ENCODE measurements around the gene RAB1B.
A peak's percentile ranks its signal among the peaks of the same experiment; 100 is the strongest.
"Not testable (repeated sequence)": the region's sequence is repeated elsewhere in the genome, so short reads cannot be mapped to it uniquely, and the experiment has no call there.

RAB1B gene

DNA sequence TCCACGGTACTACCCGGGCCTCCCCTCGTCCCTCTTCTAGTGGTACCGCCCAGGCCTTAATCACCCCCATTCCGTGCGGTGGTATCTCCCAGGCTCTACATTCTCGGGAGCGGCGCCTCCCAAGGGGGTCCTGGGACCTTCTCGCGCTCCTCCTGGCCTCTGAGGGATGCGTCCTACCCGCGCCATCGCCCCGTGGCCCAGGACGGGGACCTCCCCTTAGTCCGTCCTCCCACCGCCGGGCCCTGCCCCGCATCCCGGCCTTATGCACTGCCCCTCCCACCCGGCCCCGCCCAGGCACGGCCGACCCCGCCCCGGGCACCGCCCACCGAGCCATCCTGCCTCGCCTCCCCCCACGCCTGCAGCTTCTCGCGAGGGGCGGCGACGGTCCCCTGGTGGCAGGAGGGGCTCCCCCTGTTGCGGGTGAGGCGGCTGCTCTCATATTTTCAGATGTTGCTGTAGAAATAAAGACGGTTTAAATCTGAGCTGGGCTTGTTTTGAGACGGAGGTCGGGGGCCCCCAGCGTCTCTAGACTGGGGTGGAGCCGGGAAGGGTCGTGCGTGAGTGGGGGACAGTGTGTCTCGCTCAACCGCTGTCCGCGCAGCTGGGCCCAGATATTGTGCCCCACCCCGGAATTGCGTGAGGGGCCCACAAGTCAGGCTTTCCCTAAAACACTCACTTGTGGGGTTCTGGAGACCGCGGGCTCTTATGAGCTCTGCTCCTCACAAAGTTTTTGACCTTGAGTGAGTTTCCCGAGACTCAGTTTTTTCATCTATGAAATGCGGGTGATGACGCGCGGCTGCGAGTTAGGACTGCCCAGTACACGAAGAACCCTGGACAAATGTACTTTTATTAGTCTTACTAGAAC lies 828 bp upstream of the RAB1B start:
- DNase-seq (ENCODE audit: low spot score) = peak; percentile 96

DNA sequence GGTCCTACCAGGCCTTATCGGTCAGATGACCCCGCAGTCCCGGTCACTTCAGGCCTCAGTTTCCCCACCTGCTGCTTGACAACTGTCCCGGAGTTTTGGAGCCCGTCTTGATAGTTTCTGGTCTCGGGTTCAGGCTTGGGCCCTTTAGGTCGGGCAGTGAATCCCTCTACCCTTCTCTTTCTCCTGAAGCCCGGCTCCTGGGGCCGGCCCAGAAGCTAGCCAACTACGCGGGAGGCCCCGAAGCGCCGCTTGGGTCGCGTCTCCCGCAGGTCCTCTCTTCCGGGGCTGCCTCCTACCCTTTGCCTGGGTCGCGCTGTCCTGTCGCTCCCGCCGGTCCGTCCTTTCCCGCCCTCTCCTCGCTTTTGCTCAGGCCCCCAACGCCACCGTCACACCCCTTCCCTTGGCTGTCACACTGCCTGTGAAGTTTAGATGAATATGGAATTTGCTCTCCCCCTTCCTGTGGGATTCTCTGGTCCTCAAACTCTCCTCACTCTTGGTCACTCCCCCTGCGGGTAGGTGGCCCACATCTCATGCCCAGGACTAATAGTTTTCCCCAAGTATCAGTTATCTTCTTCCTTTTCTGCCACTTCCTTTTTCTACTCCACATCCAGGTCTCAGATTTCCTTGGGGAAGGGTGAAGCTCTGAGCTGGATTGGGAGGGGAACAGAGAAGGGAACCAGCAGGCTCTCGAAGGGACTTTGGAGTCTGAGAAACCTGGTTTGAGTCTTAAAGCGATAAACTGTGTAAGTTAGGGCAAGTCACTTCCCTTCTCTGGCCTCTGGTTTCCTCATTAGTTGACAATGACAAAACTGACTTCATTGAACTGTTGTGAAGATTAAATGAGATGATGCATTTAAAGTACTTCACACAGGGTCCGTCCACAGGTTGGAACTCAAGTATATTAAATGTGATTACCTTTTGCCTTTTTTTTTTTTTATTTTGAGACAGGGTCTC lies 790 bp downstream of the RAB1B start:
- no peak for DNase-seq (ENCODE audit: low spot score)

DNA sequence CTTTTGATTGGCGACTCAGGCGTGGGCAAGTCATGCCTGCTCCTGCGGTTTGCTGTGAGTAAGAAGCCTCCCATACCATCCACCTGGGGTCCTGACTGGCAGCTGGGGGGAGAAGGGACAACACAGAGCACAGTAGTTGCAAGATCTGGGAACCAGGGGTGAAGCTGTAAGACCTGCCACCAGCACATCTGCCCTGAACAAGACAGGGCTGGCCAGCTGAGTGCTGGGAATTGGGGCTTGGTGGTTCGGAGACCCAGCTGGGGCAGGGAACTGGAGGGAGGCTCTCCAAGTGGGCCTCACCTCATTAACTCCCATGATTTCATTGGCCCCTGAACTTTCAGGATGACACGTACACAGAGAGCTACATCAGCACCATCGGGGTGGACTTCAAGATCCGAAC lies 3.4 kb downstream of the RAB1B start:
- DNase-seq (ENCODE audit: low spot score) = no peak

DNA sequence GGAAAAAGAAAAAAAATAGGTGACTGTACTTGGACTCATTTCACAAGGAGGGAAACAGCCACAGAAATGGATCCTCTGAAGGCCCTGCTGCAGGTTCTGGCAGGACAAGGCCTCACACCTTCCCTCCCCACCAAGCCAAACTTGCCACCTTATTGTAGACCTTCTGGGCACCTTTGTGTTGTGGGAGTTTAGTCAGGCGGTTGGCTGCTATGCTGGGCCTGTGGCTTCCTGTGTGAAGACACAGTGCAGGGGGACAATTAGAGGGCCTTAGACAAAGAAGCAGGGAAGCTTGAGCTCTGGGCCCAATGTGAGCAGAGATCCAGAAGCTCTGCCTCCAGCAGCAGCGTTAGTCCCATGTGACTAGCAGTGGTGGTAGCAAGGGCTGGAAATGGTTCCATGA lies 4.2 kb downstream of the RAB1B start:
- DNase-seq (ENCODE audit: low spot score) = no peak

DNA sequence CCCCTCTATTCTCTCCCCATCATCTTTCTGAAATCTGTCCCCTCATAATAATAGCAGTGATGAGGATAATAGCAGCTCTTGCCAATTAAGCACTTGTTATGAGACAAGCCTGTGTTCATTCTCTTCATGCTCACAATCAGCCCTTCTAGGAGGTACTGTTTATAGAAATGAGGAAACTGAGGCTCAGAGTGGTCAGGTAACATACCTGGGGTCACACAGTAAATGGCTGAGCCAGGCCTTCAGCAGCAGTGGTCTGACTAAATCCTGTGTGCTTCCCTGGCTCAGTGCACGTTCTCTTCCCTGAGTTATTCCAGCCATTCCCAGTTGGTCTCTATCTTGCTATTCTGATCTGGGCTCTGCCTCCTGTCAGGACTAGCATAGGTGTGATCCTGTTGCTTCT lies 5.8 kb downstream of the RAB1B start:
- DNase-seq (ENCODE audit: low spot score) = no peak

DNA sequence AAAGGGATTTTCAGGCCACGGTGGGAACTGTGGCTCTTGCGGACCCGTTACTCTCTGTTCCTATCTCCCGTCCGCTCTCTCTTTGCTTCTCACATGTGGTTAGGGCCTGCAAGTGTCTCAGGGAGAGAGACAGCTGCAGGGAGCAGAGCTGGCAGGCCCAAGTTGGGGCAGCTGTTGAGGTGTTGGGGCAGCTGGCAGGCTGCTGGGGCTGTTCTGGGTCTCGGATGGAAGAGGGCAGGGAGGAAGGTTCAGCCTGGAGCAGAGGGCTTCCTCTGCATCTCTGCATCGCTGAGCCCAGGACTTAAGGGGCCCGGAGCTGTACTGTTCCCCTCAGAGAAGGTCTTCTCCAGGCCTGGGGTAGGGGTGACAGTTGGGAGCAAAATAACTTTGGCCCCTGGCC lies 7.0 kb downstream of the RAB1B start:
- no peak for DNase-seq (ENCODE audit: low spot score)

DNA sequence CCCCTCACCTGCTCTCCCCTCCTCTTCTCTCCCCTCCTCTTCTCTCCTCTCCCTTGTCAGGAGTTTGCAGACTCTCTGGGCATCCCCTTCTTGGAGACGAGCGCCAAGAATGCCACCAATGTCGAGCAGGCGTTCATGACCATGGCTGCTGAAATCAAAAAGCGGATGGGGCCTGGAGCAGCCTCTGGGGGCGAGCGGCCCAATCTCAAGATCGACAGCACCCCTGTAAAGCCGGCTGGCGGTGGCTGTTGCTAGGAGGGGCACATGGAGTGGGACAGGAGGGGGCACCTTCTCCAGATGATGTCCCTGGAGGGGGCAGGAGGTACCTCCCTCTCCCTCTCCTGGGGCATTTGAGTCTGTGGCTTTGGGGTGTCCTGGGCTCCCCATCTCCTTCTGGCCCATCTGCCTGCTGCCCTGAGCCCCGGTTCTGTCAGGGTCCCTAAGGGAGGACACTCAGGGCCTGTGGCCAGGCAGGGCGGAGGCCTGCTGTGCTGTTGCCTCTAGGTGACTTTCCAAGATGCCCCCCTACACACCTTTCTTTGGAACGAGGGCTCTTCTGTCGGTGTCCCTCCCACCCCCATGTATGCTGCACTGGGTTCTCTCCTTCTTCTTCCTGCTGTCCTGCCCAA lies 7.7 kb downstream of the RAB1B start:
- DNase-seq (ENCODE audit: low spot score) = no peak

DNA sequence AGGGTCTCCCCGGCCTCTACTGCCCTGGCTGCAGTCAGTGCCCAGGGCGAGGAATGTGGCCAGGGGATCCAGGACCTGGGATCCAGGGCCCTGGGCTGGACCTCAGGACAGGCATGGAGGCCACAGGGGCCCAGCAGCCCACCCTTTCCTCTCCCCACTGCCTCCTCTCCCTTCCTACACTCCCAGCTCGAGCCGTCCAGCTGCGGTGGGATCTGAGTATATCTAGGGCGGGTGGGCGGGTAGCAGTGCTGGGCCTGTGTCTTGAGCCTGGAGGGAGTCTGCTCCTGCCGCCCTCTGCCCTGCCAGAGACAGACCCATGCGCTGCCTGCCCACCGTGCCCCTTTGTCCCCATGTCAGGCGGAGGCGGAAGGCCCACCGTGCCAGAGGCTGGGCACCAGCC lies 8.2 kb downstream of the RAB1B start:
- DNase-seq (ENCODE audit: low spot score) = not testable (repeated sequence)

DNA sequence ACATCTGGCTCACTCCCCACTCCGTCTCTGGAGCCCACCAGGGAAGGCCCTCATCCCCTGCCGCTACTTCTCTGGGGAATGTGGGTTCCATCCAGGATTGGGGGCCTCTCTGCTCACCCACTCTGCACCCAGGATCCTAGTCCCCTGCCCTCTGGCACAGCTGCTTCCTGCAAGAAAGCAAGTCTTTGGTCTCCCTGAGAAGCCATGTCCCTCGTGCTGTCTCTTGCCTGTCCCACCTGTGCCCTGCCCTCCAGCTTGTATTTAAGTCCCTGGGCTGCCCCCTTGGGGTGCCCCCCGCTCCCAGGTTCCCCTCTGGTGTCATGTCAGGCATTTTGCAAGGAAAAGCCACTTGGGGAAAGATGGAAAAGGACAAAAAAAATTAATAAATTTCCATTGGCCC lies 8.6 kb downstream of the RAB1B start:
- not testable (repeated sequence) for DNase-seq (ENCODE audit: low spot score)

DNA sequence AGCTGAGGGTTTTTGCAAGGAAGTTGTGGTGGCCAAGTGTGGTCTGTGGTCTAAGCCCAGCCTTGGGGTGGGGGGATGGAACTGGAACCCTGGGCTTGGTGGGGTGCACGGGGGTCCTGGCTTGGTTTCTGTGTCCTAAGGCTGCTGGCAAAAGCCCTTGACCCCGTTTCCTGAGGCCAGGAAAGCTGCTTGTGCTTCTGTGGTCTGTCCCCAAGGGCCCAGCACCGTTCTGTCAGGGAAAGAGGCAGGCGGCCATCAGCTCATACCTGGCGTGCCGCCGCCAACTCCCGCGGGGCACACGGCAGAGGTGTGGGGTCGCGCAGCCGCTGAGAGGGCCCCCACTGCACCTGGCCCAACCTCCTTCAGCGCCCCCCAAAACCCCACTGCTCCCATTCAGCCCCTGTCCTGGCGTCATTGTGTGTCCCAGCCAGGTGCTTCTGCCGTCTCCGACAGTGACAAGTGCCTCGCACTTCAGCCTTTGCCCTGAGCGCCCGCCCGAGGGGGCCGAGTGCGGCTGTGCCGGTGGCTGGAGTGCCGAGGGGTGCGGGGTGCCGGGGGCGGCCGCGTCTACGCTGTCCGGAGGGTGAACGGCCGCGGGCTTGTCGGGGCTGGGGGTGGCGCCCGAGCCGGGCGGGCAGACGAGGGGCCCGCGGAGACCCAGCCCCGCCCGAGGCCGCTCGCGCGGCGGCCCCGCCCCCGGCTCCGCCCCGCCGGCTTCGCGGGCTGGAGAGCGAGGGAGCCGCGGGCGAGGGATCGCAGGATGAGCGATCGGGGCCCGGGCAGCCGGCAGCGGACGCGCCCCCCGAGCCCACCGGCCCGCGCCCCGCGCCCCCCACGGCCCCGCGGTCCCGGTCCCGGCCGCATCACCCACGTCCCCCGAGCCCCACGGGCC lies 9.3 kb downstream of the RAB1B start, which contains the start of gene CNIH2:
TSS of gene CNIH2 (plus strand) at position 705 of the 892 bp plus-strand sequence. CDS start 282 bp downstream, outside the sequence.
- no peak for DNase-seq (ENCODE audit: low spot score)

DNA sequence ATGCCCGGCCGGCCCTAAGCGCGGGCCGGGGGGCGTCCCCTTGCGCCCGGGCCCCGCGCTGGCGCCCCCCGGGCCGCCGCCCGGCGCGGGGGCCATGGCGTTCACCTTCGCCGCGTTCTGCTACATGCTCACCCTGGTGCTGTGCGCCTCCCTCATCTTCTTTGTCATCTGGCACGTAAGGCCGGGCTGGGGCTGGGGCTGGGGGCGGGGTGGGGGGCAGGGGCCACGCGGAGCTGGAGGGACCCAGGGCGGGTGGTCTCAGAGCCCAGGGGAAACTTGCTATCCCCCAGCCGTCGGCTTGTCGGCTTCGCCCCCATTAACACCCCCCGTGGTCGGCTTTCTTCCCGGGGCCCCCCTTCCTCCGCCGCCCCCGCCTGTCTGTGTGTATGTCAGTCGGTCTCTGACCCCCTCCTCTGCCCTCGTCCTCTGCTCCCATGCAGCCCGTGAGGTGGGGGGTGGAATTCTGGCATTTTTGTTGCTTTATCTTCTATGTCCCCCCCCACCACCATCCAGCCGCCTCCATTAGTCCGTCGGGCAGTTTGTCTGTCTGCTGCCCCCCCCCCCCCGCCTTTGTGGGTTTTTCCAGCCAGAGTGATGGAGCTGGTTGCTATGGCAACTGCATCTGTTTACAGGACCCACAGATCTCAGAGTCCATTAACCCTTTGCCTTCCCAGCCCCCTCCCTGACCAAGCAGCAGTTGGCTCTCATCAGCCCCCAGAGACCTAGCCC lies 10.1 kb downstream of the RAB1B start:
- no peak for DNase-seq (ENCODE audit: low spot score)

DNA sequence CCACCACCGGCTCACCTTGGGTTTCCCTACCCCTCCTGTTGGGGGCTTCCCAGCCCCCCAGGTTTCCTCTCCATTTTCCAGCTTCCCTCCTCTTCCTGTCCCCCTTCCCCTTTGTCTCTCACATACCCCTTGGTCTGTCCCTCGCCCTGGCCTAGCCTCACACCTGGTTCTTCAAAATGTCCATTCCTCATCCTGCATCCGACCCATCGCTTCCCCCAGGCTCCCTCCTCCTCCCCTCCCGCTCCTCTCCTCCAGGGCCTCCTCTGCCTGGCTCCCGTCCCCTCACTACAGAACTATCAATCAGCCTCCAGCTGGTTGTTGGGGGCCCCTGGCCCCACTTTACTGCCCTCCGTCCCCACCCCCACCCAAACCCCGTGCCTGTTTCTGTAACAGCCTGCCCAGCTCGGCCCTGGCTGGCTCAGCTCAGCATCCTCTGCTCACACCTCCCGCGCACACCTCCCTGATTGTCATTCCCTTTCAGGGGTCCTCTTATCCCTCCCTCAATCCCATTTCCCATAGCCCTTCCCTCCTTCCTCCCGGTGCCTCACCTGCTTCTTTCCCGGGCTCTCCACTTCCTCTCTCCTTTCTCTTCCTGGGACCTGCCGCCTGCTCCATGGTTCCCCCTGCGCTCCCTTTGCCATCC lies 10.8 kb downstream of the RAB1B start:
- DNase-seq (ENCODE audit: low spot score) = no peak

DNA sequence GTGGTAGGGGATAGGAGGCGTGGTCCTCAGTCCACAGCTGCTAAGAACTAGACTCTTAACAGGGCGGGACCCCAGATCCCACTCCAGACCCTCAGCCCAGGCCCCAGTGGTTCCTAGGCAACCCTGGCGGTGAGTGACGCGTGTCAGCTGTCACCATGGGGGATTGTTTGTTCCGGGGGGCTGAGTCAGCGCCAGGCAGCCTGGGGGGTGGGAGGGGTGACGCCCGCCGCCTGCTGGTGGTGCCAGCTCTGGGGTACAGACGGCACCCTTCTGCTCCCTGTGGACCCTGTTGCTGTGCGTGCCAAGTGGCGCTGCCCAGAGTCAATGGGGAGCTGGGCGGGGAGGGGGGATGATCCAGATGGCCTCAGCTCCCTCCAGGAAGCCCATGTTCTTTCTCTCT lies 12.0 kb downstream of the RAB1B start:
- DNase-seq (ENCODE audit: low spot score) = no peak

DNA sequence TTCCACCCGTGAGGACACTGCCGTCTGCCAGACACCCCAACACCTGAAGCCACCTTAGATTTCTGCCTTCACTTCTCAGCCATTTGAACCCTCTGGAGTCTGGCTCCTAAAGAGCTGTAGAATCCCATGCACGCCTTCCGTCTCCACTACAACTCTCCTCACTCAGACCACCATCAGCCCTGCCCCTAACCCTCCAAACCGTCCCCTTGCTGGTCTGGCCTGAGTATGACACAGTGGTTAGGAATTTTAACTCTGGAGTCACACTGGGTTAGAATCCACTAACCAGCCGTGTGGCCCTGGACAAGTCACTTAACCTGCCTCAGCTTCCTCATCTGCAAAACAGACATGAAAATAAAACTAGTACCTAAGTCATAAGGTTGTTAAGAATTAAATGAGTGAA lies 12.6 kb downstream of the RAB1B start:
- DNase-seq (ENCODE audit: low spot score) = no peak

DNA sequence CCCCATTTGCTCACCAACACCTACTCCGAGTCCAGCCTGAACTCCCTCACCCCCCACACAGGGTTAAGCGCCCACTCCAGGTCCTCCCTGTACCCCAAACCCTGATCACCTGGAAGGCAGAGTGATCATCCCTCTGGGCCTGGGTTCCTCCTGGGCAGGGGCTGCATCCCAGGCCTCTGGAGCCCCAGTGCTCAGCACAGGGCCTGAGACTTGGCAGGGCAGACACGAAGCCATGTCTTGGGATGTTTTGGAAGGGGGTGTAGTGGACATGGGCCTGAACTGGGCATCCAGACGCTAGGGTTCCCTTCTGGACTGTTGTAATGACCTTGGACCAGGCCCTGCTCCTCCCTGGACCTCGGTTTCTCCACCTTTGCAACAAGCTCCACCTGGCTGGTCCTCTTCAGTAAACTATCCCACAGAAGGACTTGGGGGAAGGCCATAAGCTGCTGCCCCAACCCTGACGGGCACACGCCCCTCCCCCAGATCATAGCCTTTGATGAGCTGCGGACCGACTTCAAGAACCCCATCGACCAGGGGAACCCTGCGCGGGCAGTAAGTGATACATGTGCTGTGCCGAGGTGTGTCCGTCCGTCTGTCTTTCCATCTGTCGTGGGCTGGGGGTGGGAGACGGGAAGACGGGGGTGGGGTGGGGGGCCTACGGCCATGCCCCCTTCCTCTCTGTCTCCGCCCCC lies 13.5 kb downstream of the RAB1B start:
- no peak for DNase-seq (ENCODE audit: low spot score)

DNA sequence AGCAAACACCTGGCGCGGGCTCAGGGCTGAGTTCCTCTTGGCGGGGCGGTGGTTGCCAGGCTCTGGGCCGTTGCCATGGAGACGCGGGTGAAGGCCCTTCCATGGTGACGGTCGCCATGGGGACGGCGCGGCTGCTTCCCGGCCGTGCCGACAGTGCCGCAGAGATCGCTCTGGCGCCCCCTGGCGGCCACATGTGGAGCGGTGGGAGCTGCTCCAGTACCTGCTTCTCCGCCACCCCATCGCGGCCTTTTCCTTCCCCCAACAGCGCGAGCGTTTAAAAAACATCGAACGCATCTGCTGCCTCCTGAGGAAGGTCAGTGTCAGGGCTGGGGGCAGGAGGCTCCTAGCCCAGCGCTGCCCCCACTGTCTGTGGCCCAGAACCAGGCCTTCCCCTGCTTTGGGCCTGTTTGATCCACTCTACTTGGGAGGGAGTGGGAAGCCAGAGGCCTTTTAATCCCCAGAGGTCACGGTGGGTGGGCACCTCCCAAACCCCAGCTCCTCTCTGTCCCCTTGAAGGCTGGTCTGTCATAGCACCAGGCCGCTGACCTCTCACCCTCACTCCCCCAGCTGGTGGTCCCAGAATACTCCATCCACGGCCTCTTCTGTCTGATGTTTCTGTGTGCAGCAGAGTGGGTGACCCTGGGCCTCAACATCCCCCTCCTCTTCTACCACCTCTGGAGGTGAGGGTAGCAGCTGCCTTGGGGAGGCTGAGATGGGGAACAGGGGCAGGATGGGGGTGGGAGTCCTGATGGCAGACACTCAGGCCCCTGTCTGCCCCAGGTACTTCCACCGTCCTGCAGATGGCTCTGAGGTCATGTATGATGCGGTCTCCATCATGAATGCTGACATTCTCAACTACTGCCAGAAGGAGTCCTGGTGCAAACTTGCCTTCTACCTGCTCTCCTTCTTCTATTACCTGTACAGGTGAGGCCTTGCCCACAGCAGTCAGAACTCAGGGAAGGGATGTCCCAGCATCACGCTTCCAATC lies 14.3 kb downstream of the RAB1B start:
- DNase-seq (ENCODE audit: low spot score) = peak; percentile 96

DNA sequence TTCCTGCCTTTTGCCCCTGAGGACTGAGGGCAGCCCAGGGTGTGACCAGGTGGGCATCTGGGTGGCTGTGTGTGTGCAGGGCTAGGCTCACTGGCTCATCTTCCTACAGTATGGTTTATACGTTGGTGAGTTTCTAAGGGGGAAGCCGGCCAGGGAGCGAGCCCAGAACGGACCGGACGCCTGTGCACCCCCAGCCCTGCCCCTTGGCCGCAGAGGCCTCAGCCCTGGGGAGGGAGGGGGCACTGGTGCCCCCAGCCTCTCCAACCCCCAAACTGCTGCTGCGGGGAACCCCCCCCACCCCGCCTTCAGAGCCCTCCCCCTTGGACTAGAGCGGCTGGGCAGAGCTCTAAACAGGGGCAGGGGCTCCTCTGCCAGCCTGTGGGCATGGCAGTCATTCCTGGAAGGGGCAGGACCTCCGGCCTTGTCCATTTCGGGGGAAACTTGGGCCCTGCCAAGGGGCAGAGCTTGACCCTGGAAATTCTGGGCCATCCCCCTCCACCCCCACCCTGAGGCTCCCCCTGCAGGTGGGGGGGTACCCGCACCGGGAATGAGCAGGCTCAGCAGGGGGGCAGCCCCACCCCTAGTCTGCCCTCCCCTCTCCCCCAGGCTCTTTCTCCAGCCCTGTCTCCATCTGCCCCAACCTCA lies 15.1 kb downstream of the RAB1B start:
- DNase-seq (ENCODE audit: low spot score) = no peak

All from left forelimb (tissue), 1 donor.